GM19438 (cell line): Measurements from ENCODE around the gene FAM168B.

ENCODE experiments used
- ATAC-seq: cut with Tn5 transposase; IDR thresholded peaks from one replicate; pipeline ENCODE4 v1.9.1; 2021; ENCODE audit warnings: low read depth; ENCODE audit not compliant: unreplicated experiment

FAM168B gene

DNA sequence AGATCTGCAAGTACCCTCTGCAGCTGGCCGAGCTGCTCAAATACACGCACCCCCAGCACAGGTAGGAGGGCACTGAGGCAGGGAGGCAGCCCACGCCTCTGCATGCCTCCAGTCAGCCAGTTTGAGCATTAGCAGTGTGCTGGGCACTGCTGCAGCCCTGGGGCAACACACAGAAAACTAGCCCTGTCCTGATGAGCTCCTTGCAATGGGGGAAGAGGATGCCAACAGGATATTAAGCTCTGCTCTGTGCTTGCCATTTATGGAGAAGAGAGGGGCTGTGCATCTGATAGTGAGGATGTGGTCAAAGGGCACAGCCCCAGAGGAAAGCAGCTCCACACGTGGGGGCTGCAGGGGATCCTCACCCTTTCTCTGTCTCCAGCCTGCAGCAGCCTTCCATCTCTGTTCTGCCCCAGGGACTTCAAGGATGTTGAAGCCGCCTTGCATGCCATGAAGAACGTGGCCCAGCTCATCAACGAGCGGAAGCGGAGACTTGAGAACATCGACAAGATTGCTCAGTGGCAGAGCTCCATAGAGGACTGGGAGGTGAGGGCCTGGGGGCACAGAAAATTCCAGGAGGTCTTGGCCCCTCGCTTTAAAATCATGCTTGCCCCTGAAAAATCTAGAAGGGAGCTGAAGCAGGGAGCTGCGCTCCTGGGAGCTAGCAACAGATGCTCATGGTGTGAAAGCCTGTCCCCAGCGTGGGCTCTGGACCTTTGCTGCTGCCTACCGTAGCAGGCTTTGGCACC is 51.7 kb downstream of the FAM168B start:
- no peak for ATAC-seq

DNA sequence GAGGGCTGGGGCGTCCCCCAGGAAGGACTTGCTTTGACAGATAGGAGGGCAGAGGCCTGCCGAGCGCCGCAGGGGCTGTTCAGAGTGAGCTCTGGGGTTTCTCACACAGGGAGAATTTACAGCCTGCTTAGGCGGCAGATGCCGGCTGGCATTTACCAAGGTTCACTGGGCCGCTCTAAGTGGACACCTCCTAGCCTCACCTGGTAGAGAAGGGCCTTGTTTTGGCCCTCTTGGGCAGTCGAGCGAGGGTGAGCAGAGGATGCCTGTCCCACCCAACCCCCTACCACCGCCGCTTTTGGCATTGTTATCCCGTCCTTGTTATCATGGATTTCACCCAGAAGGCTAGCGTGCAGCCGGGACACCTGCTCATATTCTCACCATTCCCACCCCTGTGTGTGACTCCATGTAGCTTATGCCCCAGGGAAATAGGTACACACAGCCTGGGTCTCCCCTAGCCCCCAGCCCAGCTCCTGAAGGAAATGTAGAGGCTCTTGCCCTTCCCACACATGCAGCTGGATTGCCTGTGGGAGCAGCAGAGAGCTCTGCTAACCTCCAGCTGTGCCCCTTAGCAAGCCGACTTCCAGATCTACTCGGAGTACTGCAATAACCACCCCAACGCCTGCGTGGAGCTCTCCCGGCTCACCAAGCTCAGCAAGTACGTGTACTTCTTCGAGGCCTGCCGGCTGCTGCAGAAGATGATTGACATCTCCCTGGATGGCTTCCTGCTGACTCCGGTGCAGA is 52.4 kb downstream of the FAM168B start:
- ATAC-seq: no peak

DNA sequence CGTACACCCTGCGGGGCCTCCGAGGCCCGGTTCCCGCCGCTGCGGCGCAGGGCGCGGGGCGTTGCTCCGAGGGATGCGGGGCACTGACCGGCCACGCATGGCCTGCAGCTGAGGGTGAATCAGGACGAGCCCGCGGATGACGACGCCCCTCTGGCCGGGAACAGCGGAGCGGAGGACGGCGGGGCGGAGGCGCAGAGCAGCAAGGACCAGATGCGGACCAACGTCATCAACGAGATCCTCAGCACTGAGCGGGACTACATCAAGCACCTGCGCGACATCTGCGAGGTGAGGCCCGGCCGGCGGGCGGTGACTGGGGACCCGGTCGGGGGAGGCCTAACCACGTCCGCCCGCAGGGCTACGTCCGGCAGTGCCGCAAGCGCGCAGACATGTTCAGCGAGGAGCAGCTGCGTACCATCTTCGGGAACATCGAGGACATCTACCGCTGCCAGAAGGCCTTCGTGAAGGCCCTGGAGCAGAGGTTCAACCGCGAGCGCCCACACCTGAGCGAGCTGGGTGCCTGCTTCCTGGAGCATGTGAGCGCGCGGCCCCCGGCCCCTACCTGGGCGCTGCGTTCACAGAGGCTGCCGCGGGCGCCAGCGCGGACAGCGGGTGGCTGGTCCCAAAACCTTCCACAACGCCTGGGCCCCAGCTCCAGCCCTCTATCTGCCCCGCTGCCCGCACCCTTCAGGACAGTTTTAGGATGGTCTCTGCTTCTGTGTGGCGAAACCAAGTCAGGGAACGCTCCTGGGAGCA is 53.2 kb downstream of the FAM168B start:
- no peak for ATAC-seq

DNA sequence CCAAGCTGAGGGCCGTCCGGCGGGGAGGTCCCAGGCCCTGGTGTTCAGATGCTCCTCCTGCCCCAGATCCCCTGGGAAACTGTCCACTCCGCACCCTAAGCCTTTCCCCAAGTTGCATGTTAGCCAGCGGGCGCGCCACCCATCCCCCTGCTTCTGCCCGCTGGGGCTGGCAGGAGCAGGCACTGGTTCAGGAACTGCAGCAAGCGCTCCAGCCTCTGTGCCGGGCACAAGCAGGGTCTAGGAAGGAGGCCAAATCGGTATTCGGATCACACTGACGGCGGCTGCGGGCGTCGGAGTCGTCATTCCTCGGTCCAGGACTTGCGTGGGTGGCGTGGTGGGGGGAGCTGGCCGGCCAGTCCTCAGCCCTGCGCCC is 53.7 kb downstream of the FAM168B start:
- no peak for ATAC-seq

DNA sequence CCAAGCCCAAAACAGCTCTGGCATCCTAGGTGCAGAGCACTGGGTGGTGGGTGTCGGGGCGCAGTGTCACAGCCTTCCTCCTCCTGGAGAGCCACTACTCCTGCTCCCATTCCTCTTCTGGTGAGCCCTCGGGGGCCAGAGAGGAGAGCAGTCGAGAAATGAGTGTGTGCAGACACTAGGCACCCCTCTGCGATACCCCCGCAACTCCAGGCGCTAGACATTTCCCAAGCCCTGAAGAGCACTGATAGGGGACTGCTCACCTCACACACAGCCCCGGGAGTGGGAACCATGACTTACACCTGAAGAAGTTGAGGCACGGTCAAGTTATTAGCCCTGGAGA is 54.2 kb downstream of the FAM168B start:
- no peak for ATAC-seq

DNA sequence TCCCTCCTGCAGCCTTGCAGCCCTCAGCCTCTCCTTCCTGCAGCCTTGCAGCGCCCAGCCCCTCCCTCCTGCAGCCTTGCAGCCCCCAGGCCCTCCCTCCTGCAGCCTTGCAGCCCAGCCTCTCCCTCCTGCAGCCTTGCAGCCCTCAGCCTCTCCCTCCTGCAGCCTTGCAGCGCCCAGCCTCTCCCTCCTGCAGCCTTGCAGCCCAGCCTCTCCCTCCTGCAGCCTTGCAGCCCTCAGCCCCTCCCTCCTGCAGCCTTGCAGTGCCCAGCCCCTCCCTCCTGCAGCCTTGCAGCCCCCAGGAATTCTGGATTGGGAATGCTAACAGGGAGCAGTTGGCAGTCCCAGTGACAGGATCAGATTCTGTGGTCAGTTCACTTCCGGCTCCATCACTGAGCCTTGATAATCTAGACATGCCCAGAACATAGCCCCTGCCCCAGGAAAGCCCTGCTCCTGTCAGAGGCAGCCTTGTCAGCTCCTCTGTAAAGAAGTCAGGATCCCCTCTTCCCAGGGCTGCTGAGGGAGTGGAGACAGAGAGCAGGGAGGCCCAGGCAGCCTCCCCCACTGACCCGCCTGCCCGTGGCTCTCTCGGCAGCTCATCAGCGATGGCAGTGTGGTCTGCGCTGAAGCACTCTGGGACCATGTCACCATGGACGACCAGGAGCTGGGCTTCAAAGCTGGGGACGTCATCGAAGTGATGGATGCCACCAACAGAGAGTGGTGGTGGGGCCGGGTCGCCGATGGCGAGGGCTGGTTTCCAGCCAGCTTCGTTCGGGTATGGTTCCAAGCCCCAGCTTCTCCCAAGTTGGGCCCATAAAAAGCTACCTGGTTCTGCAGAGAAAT is 54.8 kb downstream of the FAM168B start:
- no peak for ATAC-seq

DNA sequence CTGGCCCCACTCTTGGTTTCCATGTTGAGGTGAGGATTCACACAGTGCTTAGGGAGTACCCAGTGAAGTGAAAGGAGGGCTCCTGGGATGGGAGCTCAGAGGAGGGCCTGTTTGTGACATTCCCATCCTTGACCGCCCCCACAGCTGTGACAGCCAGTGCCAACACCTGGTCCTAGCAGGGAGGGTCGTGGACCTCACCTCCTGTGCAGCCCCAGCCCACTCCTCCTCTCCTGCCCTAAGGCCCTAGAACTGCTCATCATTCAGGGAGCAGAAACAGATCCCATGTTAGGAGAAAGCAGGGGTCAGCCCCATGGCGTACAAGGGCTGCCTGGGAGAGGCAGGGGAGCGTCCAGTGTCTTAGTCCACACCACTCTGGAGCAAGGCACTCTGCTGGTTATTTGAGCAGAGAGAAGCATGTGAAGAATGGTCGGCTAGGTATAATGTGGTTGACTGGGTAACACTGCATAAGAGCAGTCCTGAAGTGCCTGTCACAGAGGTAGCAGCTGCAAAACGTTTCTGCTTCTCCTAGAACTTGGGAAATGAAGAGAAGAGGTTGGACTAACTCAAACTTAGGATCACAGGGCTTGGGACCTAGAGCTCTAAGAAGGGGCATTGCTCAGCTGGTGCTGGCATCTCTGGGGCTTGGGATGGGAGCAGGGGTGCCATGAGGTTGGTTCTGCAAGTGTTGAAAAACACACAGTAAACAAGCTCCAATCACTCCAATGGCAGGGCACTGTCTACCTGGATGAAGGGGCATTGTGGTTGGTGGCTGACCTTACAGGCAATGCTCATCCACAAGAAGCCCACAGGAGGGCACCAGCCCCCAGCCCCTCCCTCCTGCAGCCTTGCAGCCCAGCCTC is 55.6 kb downstream of the FAM168B start:
- ATAC-seq: no peak

DNA sequence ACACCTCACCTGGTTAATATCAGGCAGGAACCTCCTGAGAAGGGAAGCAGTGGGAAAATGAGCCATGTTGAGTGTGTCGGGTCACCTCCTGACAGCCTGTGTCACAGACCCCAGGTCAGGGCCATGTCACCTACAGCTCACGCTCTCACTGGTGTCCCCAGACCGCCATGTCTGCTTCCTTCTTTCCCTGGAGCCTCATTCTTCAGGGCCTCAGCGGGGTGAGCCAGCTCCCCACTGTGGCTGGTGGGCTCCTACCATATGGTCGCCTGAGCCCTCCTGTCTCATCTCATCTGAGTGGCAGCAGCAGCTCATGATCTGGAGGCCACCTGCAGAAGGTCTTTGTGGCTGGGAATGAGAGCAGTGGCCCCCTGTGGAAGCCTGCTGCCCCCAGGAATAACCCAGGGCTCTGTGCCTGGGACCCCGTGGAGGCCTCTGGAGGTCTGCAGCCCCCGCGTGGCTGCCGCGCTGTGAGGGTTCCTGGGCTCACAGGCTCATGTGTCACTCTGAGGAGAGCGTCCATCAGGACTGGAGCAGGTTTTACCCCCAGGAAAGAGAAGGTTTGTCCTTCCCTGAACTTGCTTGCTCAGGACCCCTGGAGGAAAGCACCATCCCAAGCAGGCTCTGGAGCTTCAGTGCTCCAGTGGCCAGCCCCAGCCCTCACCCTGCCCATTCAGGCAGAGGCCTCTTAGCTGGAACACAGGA is 56.4 kb downstream of the FAM168B start:
- ATAC-seq: no peak

DNA sequence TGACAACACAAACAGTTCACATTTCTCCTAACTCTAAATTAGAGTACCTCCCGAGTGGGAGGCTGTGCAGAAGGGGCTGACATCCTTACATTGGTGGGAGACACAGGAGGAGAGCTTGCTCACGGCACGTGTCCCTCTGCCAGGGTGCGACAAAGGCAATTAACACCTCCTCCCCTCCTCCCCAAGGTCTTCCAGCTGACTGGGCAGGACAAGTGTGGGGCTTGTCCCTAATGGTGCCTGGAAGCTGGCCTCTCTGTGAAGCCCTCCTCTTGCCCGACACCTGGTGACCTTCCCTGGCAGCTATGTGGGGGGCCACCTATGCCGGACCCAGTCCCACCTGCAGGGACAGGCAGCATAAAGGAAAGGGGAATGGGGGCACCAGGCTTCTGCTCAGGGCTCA is 57.0 kb downstream of the FAM168B start:
- ATAC-seq: no peak

DNA sequence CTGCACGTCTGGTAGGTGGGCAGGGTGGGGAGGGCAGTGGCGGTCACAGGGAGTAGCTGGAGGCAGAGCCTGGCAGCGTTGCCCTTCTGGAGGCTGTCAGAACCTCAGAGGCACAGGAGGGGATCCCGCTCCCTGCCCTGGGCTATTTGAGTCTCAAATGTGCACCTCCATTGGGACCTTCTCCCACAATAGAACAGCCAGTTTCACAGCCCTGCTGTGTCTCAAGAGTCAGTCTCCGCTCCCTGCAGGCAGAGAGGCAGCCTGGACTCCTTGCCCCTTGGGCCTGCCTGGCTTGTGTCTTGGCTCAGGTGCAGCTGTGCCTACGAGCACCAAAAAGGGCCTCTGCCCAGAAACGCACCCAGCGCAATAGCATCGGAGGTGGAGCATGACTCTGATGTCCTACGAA is 57.4 kb downstream of the FAM168B start:
- no peak for ATAC-seq

DNA sequence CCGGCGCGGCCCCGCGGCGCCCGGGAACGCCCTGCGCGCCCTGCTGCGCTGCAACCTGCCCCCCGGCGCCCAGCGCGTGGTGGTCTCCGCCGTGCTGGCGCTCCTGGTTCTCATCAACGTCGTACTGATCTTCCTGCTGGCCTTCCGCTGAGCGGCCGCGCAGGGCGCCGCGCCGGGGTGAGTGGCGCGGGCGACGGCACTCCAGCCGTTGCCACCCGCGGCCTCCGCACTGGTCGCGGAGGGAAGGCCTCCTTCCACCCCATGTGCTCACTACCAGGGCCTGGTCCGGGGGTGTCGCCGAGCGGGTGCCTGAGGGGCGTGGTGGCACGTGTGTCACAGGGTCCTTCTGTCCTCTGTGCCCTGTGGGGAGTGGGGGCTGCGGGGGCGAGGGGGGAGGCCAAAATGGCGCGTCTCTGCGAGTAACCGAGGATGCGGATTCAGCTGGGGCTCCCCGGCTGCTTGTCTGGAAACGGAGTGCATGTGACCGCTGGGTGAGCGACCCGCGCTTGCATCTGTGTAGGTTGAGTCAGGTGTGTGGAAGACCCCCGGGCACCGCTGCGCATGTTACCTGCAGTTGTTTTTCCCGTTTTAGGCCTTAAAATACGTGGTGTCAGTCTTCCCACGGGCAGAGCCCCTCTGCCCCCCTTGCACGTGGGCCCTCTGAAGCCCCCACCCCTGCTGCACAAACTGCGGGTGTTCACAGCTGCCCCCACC is 58.0 kb downstream of the FAM168B start:
- ATAC-seq: no peak

DNA sequence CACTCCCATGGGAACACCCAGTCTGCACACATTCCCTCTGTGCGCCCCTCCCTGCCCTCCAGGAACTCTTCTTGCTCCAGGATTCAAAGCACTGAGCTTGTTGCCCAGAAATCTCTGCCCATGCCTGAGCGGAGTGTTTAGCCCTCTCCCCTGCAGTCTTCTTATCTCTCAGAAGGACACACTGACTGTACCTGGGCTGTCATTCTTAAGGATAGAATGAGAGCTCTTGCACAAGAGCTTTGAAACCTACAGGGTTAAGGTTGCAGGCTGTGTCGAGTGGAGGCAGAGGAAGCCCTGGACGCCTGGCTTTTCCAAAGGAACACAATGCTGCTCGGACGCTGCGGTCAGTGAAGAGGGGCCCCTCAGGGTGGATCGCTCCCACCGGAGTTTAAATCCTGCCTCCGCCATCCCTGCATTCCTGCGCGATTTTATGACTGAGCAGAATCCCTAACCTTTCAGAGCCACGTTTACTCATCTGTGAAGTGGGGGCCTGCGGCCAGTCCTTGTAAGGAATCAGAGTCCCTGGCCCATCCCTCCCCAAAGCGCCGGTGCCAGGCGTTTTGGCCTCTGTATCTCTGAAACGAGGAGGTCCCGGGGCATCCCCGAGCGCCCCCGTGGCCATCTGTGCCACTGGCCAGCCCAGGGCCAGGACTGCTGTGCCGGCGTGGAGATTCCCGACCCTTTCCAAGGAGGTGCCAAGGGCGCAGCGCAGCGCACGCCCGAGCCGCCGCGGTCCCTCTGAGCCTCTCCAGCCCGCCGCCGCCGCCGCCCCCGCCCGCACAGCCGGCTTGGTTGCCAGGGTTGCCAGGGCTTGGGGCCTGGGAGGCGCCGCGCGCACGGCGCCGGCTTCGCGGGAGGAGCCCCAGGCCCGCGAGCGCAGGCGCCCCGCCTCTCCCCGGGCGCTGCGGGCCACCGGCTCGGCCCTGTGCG is 58.9 kb downstream of the FAM168B start:
- ATAC-seq: no peak

DNA sequence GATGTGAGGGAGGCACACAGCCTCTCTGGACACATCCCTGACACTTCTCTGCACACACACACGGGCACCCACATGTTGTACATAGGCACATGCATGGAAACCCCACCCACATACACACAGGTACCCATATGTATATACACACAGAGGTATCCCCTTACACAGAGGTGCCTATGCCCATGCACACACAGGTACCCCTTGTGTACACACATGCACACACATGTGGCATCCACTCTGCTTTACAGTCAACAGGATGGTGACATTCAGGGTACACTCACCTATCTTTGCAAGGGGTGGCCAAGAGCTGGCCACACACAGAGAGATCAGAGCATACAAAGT is 59.5 kb downstream of the FAM168B start:
- ATAC-seq: no peak

DNA sequence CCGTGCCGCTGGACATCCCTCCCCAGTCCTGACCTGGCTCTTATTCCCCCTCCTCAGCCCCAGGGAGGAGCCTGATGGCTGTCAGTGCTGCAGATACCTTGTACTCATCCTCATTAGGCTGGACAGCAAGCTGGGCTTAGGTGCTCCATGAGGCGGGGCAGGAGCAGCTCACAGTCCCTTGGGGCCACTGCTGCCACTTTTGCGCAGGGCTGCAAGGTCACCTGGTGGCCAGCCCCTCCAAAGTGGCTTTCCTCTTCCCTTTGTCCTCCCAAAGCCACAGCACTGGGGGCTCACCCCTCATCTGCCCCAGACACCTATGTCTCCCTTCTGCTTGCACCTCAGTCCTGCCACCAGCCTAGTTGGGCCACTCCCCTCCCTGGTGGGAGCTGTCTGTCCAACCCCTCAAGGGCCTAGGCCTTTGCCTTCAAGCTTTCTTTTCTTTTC is 60.8 kb downstream of the FAM168B start:
- ATAC-seq: no peak

DNA sequence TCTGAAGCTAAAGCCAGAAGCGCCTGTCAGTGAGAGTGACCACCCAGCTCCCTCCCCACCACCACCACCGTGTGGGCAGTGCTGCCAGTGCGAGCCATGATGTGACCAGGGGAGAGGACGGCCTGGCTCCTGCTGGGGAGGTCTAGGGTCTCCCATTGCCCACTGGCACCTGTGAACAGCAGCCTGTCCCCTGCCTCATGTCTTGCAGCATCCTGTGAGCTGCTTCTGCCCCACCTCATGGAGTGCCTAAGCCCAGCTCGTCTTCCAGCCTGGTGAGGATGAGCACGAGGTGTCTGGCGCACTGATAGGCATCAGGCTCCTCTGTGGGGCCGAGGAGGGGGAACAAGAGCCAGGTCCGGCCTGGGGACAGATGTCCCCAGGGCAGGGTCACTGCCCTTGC is 61.4 kb downstream of the FAM168B start:
- no peak for ATAC-seq

DNA sequence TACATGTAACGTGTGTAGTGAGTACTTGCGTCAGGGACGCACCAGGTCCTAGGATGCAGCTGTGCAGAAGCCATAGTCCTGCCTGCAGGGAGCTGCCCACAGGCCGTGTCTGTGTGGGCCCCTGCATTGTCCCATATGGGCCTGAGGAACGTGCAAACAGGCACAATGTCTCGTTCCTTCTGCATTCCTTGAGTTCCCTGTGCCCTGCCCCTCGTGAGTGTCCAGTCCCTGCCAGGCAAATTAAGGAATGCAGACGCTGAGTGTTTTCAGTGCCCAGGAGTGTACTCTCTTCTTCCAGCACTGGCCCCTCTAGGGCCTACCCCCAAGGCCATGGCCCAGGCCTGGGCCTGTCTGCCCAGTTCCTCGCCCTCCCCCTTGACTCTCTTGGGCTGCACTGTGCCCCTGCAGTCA is 61.8 kb downstream of the FAM168B start:
- no peak for ATAC-seq

DNA sequence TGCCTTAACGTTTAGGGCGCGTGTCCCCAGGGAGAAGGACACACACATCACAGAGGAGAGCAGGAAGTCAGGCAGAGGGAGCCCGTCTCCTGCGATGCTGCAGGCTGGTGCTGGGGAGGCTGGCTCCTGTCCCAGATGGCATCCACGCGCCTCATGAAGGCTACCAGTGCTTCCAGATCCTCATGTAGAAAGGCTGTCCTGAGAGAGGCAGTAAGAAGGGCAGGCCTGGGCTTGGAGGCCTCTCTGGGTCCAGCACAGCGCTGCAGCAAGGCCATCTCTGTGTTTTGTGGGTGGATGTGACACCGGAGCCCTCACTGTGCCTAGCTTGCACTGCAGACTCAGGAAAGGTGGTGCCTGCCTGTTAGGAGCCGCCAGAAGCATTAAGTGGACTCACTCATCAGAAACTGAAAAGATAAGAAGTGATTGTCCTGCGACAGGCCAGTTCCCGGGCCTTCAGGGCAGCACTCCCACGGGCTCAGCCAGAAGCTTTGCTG is 62.7 kb downstream of the FAM168B start:
- ATAC-seq: no peak
